Measurements from ENCODE around the gene NUFIP2.

GRCh38 chr17:29238133-29238850 is 55.7 kb downstream of the NUFIP2 start:
- TF ChIP-seq CTCF (conservative IDR thresholded peaks at IDR 0.05): no peak
- no peak for TF ChIP-seq ZFX (IDR thresholded peaks at IDR 0.05)
